Ovary (tissue), 9 donors: Measurements from ENCODE around the gene OSBPL3. TPM values are rescaled to one million over a fixed set of nuclear protein-coding genes. Genes with fewer than 3 reads are reported as not detected.

Source experiments
- DNase-seq, 5 donors: peaks; one replicate each; pipeline ENCODE4 v3.0.0-alpha.2; 2019 to 2020
- H3K27ac ChIP-seq, 2 donors: fragments of 200-600 bp; one replicate each; pipeline versions ENCODE4 v1.5.1 to v1.8.0; 2019 to 2022
- H3K27me3 ChIP-seq: fragments of 200-600 bp; one replicate; pipeline ENCODE4 v1.8.0; 2022
- H3K36me3 ChIP-seq: fragments of 200-600 bp; sonication (generic); one replicate; pipeline ENCODE4 v1.5.1; 2019
- H3K4me1 ChIP-seq: one replicate; pipeline ENCODE4 v1.8.1; 2013; ENCODE audit warnings: mild to moderate bottlenecking, moderate library complexity; ENCODE audit not compliant: insufficient read depth
- H3K4me3 ChIP-seq: fragments of 200-600 bp; sonication (generic); one replicate; pipeline ENCODE4 v1.5.1; 2017
- H3K9me3 ChIP-seq, 2 donors: fragments of 200-600 bp in 1 of 2; sonication (generic) in 1 of 2; one replicate each; pipeline versions ENCODE4 v1.5.1 to v1.8.1; 2013 to 2019; ENCODE audit warnings: mild to moderate bottlenecking in 1 of 2, moderate library complexity in 1 of 2
- EP300 ChIP-seq: sonication (generic); formaldehyde crosslinking; IDR thresholded peaks from one replicate; pipeline ENCODE4 v1.6.1; 2017; ENCODE audit warnings: antibody characterized with exemption
- POLR2A ChIP-seq: fragments of 450-650 bp; IDR thresholded peaks from one replicate; pipeline ENCODE4 v1.6.1; 2017; ENCODE audit warnings: antibody characterized with exemption, mild to moderate bottlenecking, moderate library complexity
- WGBS, 3 donors: extraction: QIAGEN DNeasy Blood & Tissue Kit in 1 of 3; methylation state at CpG; one replicate each; pipeline versions ENCODE4 v1.1.5 to v1.1.7; 2013 to 2017; 5-methylcytosine and 5-hydroxymethylcytosine counted together
- intact Hi-C, 4 donors: fragments of 100-400 bp; cut with DNase I; formaldehyde crosslinking; loops; one replicate each; pipeline versions ENCODE4 v1.11.0 to v1.15.1; 2022 to 2023
- polyA plus RNA-seq, 2 donors: library from polyadenylated mRNA; stranded (reverse); fragments of 200-250 nt in 1 of 2; fragments of 350-450 nt in 1 of 2; fragmentation: Illumina TruSeq in 1 of 2; extraction: RNeasy Lipid Tissue Mini Kit (QIAGEN cat#74804) in 1 of 2; gene quantifications; one replicate each; pipeline ENCODE4 v1.2.3, GENCODE V29; 2013 to 2014
- total RNA-seq, 7 donors: library from RNA; depleted of rRNA in 2 of 7; stranded (reverse); fragments of >200 nt in 2 of 7; fragmentation: NEBNext Ultra II Directional in 3 of 7; extraction: Animal tissue kit (Norgen Biotek cat#: 25700) in 3 of 7; gene quantifications; one replicate each; pipeline versions ENCODE4 v1.1.0 to v1.2.4, GENCODE V29; 2016 to 2023
- TF ChIP-seq, protein P1 (sequence below), 3 donors: fragments of 450-650 bp in 2 of 3; fragments of 200-600 bp in 1 of 3; IDR thresholded peaks; one replicate each; pipeline versions ENCODE4 v1.5.1 to v1.8.0; 2016 to 2022; ENCODE audit warnings: antibody characterized with exemption in 3 of 3, mild to moderate bottlenecking in 1 of 3
- donor health status: DM: no; HTN: no; CAD: no; lungs with moderate emphysema.
- donor health status: DM: no; HTN: no; CAD: no.
- donor health status: Bipolar disorder and iron deficiency.
- donor health status: DM: yes; HTN: yes; CAD: no.
- donor health status: DM: no; HTN: no; CAD: no.
- donor health status: DM: yes; HTN: yes; CAD: no.

The OSBPL3 gene
- total and polyA plus RNA-seq, 9 donors, result 6.0 to 29.1 (median 13.1) TPM

DNA sequence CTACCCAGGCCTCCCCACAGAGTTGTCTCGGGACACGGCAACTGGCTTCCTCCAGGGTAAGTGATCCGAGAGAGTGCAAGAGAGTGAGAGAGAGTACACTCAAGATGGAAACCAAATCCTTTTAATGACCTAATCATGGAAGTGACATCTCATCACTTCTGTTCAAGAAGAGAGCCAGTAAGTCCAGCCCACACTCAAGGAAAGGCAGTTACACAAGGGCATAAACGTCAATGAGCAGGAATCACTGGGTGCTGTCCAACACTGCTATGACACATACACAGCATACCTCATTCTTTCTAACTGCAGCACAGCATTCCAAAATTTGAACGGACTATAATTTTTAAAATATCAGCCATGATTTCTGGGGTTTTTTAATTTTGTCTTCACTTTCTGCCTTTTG lies 29.3 kb upstream of the OSBPL3 start:
- H3K9me3 ChIP-seq, result no peaks in the 10 kb centered on the region
- H3K4me3 ChIP-seq, result no peak overlapping the region
- intact Hi-C loops, result no loop called here
- TF ChIP-seq, protein P1, sequence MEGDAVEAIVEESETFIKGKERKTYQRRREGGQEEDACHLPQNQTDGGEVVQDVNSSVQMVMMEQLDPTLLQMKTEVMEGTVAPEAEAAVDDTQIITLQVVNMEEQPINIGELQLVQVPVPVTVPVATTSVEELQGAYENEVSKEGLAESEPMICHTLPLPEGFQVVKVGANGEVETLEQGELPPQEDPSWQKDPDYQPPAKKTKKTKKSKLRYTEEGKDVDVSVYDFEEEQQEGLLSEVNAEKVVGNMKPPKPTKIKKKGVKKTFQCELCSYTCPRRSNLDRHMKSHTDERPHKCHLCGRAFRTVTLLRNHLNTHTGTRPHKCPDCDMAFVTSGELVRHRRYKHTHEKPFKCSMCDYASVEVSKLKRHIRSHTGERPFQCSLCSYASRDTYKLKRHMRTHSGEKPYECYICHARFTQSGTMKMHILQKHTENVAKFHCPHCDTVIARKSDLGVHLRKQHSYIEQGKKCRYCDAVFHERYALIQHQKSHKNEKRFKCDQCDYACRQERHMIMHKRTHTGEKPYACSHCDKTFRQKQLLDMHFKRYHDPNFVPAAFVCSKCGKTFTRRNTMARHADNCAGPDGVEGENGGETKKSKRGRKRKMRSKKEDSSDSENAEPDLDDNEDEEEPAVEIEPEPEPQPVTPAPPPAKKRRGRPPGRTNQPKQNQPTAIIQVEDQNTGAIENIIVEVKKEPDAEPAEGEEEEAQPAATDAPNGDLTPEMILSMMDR (IDR thresholded peaks at IDR 0.05), result no peak
- no peak for TF ChIP-seq POLR2A
- no peak for TF ChIP-seq EP300
- no peaks in the 10 kb centered on the region for H3K36me3 ChIP-seq
- H3K27me3 ChIP-seq, result no peaks in the 10 kb centered on the region
- H3K4me1 ChIP-seq, result no peaks in the 10 kb centered on the region
- WGBS, 3 donors, result 53 to 70% (median 67%) methylated on average over 5 of the region's 5 CpGs
- no peak for DNase-seq
- H3K27ac ChIP-seq, result no peak overlapping the region

DNA sequence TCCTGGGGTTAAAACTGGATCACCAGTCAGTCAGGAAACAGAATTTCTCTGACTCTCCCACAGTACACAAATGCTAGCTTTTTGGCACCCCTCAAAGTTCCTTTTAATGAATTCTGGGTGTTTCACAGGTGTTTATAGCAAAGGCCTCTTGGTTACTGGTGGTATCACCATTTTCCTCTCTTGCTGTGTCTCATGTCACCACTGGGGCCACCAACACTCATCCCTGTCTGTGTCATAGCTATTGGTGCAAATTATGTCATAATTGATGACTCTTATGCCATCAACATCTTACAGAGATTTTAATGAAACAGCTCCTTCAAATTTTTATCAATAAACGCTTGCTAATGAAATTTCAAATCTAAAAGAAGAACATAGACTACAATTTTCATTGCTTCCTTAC lies 27.7 kb upstream of the OSBPL3 start:
- 89 to 100% (median 92%) methylated on average over 1 of the region's 1 CpG for WGBS, 3 donors
- intact Hi-C loops, result no loop called here
- no peak for TF ChIP-seq POLR2A
- TF ChIP-seq, protein P1 (IDR thresholded peaks at IDR 0.05), result no peak
- no peak for TF ChIP-seq EP300

DNA sequence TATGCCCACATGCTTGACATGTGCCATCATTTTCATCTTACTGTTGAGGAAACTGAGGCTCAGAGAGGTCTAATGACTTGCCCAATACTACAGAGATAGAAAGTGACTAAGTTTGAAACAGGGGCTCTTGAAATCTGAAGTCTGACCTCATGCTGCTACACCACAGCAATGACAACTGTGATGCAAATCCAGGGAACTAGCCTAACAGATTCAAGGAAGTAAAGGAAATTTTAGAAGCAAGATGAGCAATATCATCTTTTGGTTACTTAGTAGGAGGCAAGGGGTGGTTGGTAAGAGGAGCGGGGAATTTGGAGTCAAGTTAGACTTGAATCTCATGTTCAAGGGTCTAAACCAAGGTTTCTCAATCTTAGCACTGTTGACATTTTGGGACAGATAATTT lies 26.3 kb upstream of the OSBPL3 start:
- no peak overlapping the region for H3K4me3 ChIP-seq
- H3K27ac ChIP-seq, result no peak overlapping the region
- DNase-seq, result no peak
- 39 to 100% (median 100%) methylated on average over 1 of the region's 1 CpG for WGBS, 3 donors
- H3K27me3 ChIP-seq, result no peaks in the 10 kb centered on the region
- intact Hi-C loops, result no loop called here
- no peaks in the 10 kb centered on the region for H3K4me1 ChIP-seq
- H3K9me3 ChIP-seq, result no peaks in the 10 kb centered on the region
- TF ChIP-seq, protein P1 (IDR thresholded peaks at IDR 0.05), result no peak
- TF ChIP-seq POLR2A, result no peak
- no peak for TF ChIP-seq EP300
- H3K36me3 ChIP-seq, result no peaks in the 10 kb centered on the region

More for the DNA sequence above, 27.7 kb upstream of the OSBPL3 start:
- no peak for DNase-seq
- H3K9me3 ChIP-seq, result no peaks in the 10 kb centered on the region
- H3K4me1 ChIP-seq, result no peaks in the 10 kb centered on the region
- H3K27me3 ChIP-seq, result no peaks in the 10 kb centered on the region
- H3K4me3 ChIP-seq, result no peak overlapping the region
- no peaks in the 10 kb centered on the region for H3K36me3 ChIP-seq
- no peak overlapping the region for H3K27ac ChIP-seq

DNA sequence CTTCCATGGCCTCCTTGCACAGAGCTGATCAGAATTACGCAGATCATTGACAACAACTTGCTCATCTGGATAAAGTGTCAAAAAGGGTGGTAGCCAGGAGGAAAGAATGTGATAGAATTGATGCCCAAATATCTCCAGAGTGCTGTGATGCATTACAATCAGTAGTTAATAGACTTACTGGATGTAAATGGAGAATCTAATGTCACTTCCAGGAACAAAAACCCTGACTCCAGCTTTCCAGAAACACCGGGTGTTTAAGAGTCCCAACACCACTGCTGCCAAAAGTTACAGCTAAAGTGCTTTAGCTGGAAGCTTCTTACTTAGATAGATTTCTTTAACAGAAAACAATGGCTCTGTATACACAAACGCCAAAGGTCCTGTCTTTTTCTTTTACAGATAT lies 25.7 kb upstream of the OSBPL3 start:
- WGBS, 3 donors, result 50 to 71% (median 69%) methylated on average over 3 of the region's 3 CpGs
- no peak overlapping the region for H3K27ac ChIP-seq
- no peaks in the 10 kb centered on the region for H3K27me3 ChIP-seq
- H3K4me3 ChIP-seq, result no peak overlapping the region
- no peaks in the 10 kb centered on the region for H3K9me3 ChIP-seq
- no peak for DNase-seq
- no peaks in the 10 kb centered on the region for H3K4me1 ChIP-seq
- TF ChIP-seq, protein P1 (IDR thresholded peaks at IDR 0.05), result no peak
- TF ChIP-seq POLR2A, result no peak
- no peak for TF ChIP-seq EP300
- H3K36me3 ChIP-seq, result no peaks in the 10 kb centered on the region
- intact Hi-C loops, result no loop called here
